Measurements from ENCODE around the gene PUSL1. TPM values are rescaled to one million over a fixed set of nuclear protein-coding genes. Genes with fewer than 3 reads are reported as not detected.
A peak's percentile ranks its signal among the peaks of the same experiment; 100 is the strongest.

Gene PUSL1
- total and polyA plus RNA-seq, 2 of the 13 experiments (the other 11 are each of a cell fraction or from before 2014, with no cell fraction given): 8.3 to 22.2 TPM

GRCh38 chr1:1347663-1348419 lies 39.4 kb downstream of the PUSL1 start (continued):
- TF ChIP-seq YEATS2 (CRISPR knock-in tag; IDR thresholded peaks at IDR 0.05; ENCODE audit: borderline replicate concordance) (peak; percentile 66), SMARCC2 (IDR thresholded peaks at IDR 0.05) (no peak), HOXA3 (CRISPR knock-in tag; IDR thresholded peaks at IDR 0.05) (0 out of 2 replicates have a peak, but pooled peaks have one; percentile 30), RAD21 (CRISPR knock-in tag; IDR thresholded peaks at IDR 0.05) (no peak; the same call in 1 of the 2 replicates), ELF1 (CRISPR knock-in tag; IDR thresholded peaks at IDR 0.05) (no peak), ZMYM3 (CRISPR knock-in tag; IDR thresholded peaks at IDR 0.05) (no peak), ZGPAT (CRISPR knock-in tag; IDR thresholded peaks at IDR 0.05) (peak; percentile 63; the same call in 1 of the 2 replicates), RFX3 (CRISPR knock-in tag; IDR thresholded peaks at IDR 0.05) (no peak), PHF8 (CRISPR knock-in tag; IDR thresholded peaks at IDR 0.05) (peak; percentile 84), PBX3 (CRISPR knock-in tag; IDR thresholded peaks at IDR 0.05; ENCODE audit: borderline replicate concordance) (no peak), HNRNPL (IDR thresholded peaks at IDR 0.05; ENCODE audit: low read depth, low read length) (peak; percentile 92), IKZF4 (CRISPR knock-in tag; IDR thresholded peaks at IDR 0.05; ENCODE audit: borderline replicate concordance, low read depth, not compliant biosample characterization) (no peak), ZNF672 (CRISPR knock-in tag; IDR thresholded peaks at IDR 0.05) (no peak), NKX3-1 (CRISPR knock-in tag; IDR thresholded peaks at IDR 0.05) (no peak), ZNF775 (CRISPR knock-in tag; IDR thresholded peaks at IDR 0.05; ENCODE audit: borderline replicate concordance) (no peak), MAFK (conservative IDR thresholded peaks at IDR 0.05 in 1 of 2, IDR thresholded peaks at IDR 0.05 in 1 of 2; ENCODE audit: low read length in 2 of 2) (no peak), SRF (IDR thresholded peaks at IDR 0.05; ENCODE audit: low read depth, low read length) (no peak), IRF2 (CRISPR knock-in tag; IDR thresholded peaks at IDR 0.05) (peak; percentile 25; the same call in 1 of the 2 replicates), ATF7 (IDR thresholded peaks at IDR 0.05) (no peak), ATF7 (CRISPR knock-in tag; IDR thresholded peaks at IDR 0.05) (peak; percentile 44; the same call in 1 of the 2 replicates), NFKBIZ (CRISPR knock-in tag; IDR thresholded peaks at IDR 0.05) (no peak), MTA1 (CRISPR knock-in tag; IDR thresholded peaks at IDR 0.05; ENCODE audit: borderline replicate concordance) (peak; percentile 17; the same call in 1 of the 2 replicates), GLMP (CRISPR knock-in tag; IDR thresholded peaks at IDR 0.05; ENCODE audit: borderline replicate concordance) (no peak)

Measured in HepG2 (cell line).